Kidney epithelial cell (primary cell): ENCODE data around the gene TIGD1. TPM values are rescaled to one million over a fixed set of nuclear protein-coding genes. Genes with fewer than 3 reads are reported as not detected.
"Not testable (repeated sequence)": the region's sequence is repeated elsewhere in the genome, so short reads cannot be mapped to it uniquely, and the experiment has no call there.

Experiments
- DNase-seq: peaks from one replicate; pipeline ENCODE4 v3.0.0-alpha.2; 2010; ENCODE audit warnings: low read depth
- H3K27me3 ChIP-seq: 2 replicates; pipeline ENCODE4 v1.6.0; 2011; ENCODE audit warnings: low read length; ENCODE audit not compliant: control insufficient read depth, insufficient read depth
- H3K36me3 ChIP-seq: 2 replicates; pipeline ENCODE4 v1.5.1; 2011; ENCODE audit warnings: low read length; ENCODE audit not compliant: control insufficient read depth, insufficient read depth
- H3K4me3 ChIP-seq: 2 replicates; pipeline ENCODE4 v1.5.1; 2011; ENCODE audit warnings: low read depth, mild to moderate bottlenecking, control low read depth, low read length
- CTCF ChIP-seq: IDR thresholded peaks from 2 replicates; pipeline ENCODE4 v1.5.1; 2011; ENCODE audit warnings: mild to moderate bottlenecking, moderate library complexity, low read length, control low read depth, inconsistent platforms; ENCODE audit not compliant: insufficient read depth, poor library complexity, severe bottlenecking
- total RNA-seq: library from RNA; depleted of rRNA; stranded (reverse); fragments of >200 nt; gene quantifications from 2 replicates; pipeline ENCODE4 v1.2.3, GENCODE V29; 2015

Gene TIGD1
- total RNA-seq, 1 donor from 2014 or later: 2.9 TPM

GRCh38 chr2:232574674-232575403, 24.5 kb upstream of the TIGD1 start:
- H3K27me3 ChIP-seq: no peaks in the 10 kb centered on the region
- no peak overlapping the region for H3K4me3 ChIP-seq
- no peak for TF ChIP-seq CTCF
- H3K36me3 ChIP-seq: no peaks in the 10 kb centered on the region
- no peak for DNase-seq

GRCh38 chr2:232573771-232574435, 23.5 kb upstream of the TIGD1 start:
- TF ChIP-seq CTCF: no peak
- Histone ChIP-seq H3K27me3 (no peaks in the 10 kb centered on the region), H3K36me3 (peaks cover 2% of the 10 kb centered on the region), H3K4me3 (no peak overlapping the region)
- no peak for DNase-seq

- TF ChIP-seq CTCF: no peak
- Histone ChIP-seq H3K36me3 (peaks cover 2% of the 10 kb centered on the region), H3K4me3 (no peak overlapping the region), H3K27me3 (no peaks in the 10 kb centered on the region)
- DNase-seq: no peak
These were observed 22.7 kb upstream of the TIGD1 start for GRCh38 chr2:232573042-232573441.

- no peak for DNase-seq
- no peak for TF ChIP-seq CTCF
- no peaks in the 10 kb centered on the region for H3K27me3 ChIP-seq
- H3K4me3 ChIP-seq: no peak overlapping the region
- H3K36me3 ChIP-seq: peaks cover 2% of the 10 kb centered on the region
These were observed 20.7 kb upstream of the TIGD1 start for GRCh38 chr2:232571026-232571474.

GRCh38 chr2:232570481-232570880, 20.1 kb upstream of the TIGD1 start:
- not testable (repeated sequence) for H3K4me3 ChIP-seq, DNase-seq, H3K36me3 ChIP-seq, H3K27me3 ChIP-seq

GRCh38 chr2:232569541-232569940, 19.2 kb upstream of the TIGD1 start:
- H3K36me3 ChIP-seq: peaks cover 5% of the 10 kb centered on the region
- TF ChIP-seq CTCF: no peak

More at GRCh38 chr2:232569541-232569940, 19.2 kb upstream of the TIGD1 start:
- no peak for DNase-seq
- Histone ChIP-seq H3K27me3 (no peaks in the 10 kb centered on the region), H3K4me3 (no peak overlapping the region)
